ENCODE data around the gene INPP4B.

The INPP4B gene

DNA sequence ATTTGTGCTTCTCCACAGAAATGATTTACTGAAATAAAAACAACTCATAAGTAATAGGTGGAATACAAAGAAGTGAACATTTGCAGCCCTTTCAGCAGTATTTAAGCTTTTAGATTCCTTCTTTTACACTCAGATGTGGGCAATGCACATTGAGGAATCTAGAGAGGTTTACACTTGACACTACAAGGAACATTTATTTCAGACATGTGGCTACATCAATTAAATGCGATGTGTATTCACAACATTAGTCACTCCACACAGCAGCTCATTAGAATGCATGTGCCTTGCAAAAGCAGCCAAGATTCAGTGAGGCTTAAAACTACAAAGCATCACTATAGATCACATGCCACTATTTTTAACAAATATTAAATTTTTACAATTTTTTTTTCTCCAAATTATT is 480.7 kb downstream of the INPP4B start:
- no peak for DNase-seq

DNA sequence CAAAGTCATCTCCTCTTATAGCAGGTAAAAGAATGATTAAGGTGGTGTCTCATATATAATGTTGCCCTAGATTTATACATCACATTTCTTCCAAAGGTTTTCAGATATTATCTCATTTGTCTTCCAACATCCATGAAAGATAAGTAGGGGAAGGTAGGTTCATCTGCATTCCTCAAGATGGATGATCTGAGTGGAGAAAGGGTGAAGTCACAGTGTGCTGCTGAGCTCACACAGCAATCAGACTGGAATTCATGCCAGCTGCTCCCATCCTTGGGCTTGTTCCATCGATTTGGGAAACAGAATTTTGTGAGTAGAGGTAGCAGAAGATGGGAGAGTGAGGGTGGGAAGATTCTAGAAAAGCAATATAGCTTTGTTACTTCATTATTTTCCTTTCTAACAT is 482.4 kb downstream of the INPP4B start:
- DNase-seq = no peak

GRCh38 chr4:142361981-142362380 is 484.1 kb downstream of the INPP4B start:
- no peak for DNase-seq

DNA sequence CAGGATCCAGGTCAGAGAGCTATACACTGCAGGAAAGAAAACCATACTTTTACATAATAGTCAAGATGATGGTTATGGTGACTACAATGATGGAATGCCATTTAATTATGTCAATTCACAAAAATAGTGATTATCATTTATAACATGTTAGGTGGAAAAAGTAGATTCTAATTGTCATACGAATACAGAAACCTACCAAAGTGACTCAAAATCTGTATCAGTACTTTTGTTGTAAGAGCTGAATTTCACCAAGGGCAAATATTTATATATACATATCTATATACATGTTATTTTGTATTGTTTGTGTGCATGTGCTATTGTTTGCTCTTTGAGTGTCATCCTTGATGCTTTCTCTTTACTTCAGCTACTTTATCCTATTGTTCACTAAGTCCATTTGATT is 485.4 kb downstream of the INPP4B start:
- DNase-seq = no peak

DNA sequence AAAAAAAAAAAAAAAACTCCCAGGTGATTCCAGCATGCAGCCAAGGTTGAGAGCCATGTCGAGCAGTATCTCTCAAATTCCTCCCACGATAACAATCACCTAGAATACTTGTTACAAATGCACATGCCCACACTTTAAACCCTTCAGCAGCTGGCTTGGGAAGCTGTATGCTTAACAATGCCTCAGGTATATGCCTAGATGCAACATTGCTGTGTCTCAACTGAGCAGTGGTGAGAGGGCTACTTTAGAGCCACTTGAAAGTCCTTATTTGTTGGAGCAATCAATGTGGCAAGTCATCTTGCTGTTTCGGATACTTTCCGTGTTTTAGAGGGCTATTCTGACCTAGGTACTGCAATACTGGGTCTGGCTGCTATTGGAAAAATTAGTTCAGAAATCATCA is 487.4 kb downstream of the INPP4B start:
- no peak for DNase-seq

DNA sequence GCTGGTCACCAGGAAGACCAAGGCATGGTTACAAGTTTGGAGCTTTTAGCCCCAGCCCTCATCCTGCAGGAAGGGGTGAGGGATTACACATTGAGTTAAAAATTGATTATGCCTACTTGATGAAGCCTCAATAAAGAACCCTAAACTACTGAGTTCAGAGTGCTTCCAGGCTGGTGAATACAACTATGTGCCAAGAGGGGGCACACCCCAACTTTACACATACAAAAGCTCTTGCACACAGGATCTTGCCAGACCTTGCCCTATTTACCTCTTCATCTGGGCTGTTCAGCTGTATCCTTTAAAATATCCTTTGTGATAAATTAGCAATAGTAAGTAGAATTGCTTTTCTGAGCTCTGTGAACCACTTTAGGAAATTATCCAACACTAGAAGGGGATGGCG is 489.3 kb downstream of the INPP4B start:
- no peak for DNase-seq

GRCh38 chr4:142356118-142356759 is 489.9 kb downstream of the INPP4B start:
- DNase-seq = no peak

- DNase-seq = no peak
Measured at GRCh38 chr4:142355421-142355930, 490.6 kb downstream of the INPP4B start.

DNA sequence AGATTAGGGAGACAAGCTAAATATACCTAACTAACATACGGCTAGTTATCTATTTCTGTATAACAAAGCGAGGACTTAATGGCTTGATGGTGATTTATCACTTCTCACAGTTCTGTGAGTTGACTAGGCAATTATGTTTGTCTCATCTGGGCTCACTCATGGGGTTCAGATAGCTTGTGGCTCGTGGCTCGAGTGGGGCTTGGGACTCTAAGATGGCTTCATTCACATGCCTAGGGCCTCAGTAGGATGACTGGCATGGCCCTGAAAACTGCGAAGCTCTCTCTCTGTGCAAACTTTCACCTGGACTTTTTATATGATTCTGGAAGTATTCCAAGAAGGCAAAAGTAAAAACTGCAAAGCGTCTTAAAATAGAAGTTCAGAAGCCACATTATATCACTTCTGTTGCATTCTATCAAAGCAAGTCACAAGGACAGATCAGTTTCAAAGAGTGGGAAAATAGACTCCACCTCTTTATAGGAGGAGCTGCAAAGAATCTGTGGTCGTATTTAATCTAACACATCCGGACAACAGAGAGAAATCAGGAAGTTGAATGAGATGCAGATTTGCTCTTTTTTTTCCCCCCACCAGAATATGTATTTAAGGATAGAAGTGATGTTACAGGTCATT is 491.2 kb downstream of the INPP4B start:
- DNase-seq = no peak

DNA sequence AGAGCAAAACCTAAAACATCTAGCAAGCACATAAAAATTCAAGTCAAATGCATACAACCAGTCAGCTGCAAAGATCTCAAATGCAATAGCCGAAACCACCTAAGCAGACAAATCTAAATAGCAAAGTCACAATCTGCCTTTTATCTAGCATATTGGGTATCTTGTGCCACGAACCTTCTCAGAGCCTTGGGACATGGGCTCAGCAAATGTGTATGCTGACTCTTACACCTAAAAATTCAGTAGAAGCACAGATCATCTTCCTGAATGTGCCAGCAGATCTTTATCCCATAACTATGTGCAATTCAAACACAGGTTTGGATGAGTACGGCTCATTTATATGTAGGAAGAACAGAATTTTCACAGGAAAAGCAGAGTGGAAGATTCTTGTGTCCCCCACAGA is 492.1 kb downstream of the INPP4B start:
- DNase-seq = no peak

DNA sequence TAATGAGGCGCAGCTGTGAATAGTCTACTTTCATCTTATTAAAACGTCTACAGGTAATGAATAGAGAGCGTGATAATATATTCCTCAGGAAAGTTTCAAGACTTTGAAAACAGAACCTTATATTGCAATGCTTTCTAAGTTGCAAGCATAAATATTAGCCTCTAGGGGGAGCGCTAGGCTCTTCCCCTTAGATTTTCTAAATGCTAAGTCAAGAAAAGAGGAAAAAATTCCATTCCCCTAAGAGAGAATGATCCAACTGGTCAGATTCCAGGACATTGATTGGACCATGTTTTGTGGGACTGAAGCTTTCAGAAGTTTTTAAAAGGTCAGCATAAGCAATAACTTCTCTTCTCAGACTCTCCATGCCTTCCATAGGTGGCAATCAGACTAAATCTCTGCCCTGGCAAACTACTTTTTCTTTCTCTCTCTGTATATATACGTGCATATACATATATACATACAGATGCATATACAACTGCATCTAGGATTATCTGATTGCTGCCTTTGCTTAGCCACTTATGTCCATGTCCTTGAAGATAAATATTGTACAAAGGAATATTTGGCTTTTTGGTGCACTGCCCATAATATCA is 492.9 kb downstream of the INPP4B start:
- DNase-seq = peak; percentile 17

DNA sequence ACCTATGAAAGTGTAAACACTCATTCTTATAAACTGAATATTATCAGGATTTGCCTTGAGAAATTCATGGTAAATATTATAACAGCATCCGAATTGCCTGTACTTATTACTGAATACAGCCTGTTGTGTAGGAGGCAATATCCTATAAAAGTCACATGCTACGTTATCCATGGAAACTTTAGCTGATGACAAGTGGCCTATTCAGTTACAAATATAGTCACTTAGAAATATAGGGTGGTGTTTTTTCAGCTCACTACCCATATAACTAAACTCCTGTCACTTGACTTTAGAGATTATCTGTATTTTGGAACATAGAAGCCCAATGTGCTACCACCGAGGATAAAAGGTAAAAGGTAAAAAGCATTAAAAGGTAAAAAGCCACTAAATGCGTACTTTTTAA is 493.4 kb downstream of the INPP4B start:
- no peak for DNase-seq

- no peak for DNase-seq
Measured at GRCh38 chr4:142351958-142352357, 494.1 kb downstream of the INPP4B start.

- peak; percentile 94 for DNase-seq
Measured at GRCh38 chr4:142350871-142351270, 495.2 kb downstream of the INPP4B start.

- DNase-seq = no peak
Measured at GRCh38 chr4:142348613-142349021, 497.5 kb downstream of the INPP4B start.

DNA sequence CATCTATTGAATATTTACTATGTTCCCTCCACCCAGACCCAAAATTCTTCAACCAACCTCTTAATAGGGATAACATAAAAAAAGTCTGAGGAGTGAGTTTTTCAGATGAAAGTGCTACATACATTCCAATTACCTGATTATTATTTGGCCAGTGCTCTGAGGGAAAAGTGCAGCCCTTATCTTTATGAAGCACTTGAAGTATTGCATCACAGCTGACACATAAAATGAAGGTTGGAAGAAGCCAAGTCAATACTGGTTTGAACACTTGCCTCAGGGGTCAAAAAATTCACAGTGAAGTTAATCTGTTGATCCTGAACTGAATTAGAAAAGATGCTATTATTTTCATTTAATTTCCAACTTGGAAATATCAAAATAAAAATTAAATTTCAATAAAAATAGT is 498.9 kb downstream of the INPP4B start:
- peak; percentile 62 for DNase-seq

DNA sequence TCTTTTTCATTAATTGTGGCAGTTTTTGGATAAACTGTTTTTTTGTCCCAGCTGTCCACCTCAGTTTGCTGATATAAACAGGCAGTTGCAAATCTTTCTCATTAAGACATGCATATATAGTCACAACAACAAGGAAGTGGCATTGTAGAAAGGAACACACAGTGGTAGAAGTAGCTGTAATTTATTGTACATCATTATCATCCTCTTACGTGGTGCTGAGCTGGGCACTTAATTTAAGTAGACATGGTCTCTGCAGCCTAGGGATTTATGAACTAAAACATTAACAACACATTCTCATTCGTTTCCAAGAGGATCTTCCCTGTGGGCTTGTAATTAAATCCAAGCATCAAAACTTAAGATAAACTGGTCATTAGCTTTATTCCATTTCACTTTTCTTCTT is 500.2 kb downstream of the INPP4B start:
- DNase-seq = peak; percentile 53

DNA sequence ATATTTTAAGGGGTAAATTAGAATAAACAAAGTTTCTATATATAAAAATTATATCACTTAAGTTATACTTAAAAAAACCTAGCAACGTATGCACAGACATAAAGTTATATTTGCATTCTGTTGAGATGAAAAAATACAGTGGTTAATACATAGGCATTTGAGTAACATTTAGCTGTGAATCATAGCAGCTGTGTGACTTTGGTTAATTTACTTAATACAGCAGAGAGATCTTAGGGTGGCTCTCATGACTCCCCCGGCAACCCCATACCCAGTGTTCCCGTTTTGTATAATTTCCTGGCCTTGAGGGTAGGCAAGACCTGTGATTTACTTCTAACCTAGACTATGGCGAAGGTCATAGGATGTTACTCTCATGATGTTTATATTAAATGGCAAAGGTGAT is 504.8 kb downstream of the INPP4B start:
- DNase-seq = no peak

DNA sequence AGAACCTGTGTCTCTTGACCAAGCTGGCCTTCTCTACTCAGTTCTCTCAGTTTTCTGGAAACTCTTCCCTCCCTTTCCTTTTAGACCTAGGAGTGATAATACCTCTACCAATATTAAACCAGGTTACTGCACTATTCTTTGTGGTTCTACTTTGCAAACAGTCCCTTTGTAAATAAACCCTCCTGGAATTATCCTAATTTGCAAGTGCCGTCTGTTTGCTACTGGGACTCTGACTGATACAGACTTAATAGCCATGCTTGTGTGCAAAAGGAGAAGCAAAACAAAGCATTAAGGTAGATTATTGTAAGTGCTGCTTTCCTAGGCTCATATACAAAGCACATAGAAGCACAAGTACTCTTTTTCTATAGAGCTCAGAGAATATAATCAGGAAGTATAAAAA is 507.0 kb downstream of the INPP4B start:
- DNase-seq = peak; percentile 90

DNA sequence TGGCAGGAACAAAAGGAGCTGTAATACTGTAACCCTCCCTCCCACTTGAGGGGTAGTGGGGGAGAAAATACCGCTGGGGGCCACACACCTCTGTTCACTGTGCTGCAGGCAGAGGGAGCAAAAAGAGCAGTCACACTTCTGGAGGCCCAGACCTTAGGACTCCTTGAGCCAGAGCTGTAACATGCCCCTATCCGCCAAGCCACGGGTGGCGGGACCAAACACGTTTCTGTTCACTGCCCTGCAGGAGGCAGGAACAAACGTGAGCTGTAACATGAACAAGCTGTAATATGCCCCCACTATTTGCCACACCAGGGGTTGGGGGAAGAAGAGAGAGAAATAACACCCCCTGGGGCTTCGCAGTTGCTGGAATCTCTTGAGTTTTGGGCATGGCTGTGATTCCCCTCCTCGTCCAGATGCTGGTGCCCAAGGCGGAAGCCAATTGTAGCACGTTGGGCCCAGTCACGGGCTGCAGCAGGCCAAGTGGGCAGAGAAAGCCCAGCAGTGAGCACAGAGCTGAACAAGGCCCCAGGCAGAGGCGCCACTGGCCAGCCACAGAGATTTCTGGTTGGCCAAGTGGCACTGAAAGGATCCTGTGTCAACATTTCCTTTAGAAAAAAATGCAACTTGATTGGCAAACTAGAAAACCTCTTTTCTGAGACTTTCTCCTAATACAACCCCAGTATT is 509.7 kb downstream of the INPP4B start:
- DNase-seq = no peak

- no peak for DNase-seq
Measured at GRCh38 chr4:142334931-142335330, 511.2 kb downstream of the INPP4B start.

DNA sequence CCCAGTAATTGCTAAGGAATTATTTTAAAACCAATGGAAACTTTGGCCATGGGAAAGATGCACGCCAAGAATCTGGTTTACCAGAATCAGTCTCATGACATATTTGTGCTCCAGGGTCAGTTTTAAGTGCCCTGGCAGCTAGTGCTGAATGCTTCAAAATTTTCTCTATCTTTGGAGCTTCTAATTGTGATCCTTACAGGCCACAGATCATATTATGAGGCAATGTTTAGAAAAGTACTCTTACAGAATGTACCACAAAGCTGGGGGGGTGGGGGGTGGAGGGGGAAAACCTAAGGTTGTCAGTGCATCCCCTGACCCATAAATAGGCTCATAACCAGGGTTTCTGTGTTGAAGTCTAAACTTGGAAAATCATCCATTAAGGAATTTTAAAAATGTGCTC is 514.5 kb downstream of the INPP4B start:
- DNase-seq = no peak

- DNase-seq = peak; percentile 49
Measured at GRCh38 chr4:142331132-142331531, 515.0 kb downstream of the INPP4B start.

- DNase-seq = no peak
Measured at GRCh38 chr4:142330311-142330710, 515.8 kb downstream of the INPP4B start.
